Activated naive CD4-positive, alpha-beta T cell treated with anti-CD3 and anti-CD28 coated beads, Interleukin-2, amount 10 ng/mL, durations not matched to agents 5 hours and 36 hours (primary cell): ENCODE data around the gene KRTAP19-7. TPM values are rescaled to one million over a fixed set of nuclear protein-coding genes. Genes with fewer than 3 reads are reported as not detected.

Source experiments
- total RNA-seq, 2 experiments: library from RNA; stranded (reverse); gene quantifications; one replicate each; pipeline ENCODE4 v1.2.3, GENCODE V29; 2021

The KRTAP19-7 gene
- total RNA-seq: not detected

GRCh38 chr21:30561264-30561895 lies at the start of gene KRTAP19-7:
KRTAP19-7 (minus strand) TSS chr21:30561314; CDS start chr21:30561289, 25 bp downstream.

GRCh38 chr21:30600787-30601186 lies 39.7 kb upstream of the KRTAP19-7 start, which contains the start of gene KRTAP22-1:
KRTAP22-1 (plus strand) TSS chr21:30601087.

GRCh38 chr21:30598802-30599201 lies 37.7 kb upstream of the KRTAP19-7 start, which contains the start of gene KRTAP6-2:
KRTAP6-2 (minus strand) TSS chr21:30598902; CDS start chr21:30598874, 28 bp downstream.

GRCh38 chr21:30592140-30592539 lies 31.0 kb upstream of the KRTAP19-7 start, which contains the start of gene KRTAP6-3:
KRTAP6-3 (plus strand) TSS chr21:30592440; CDS start chr21:30592446, 6 bp downstream.

GRCh38 chr21:30590297-30590696 lies 29.2 kb upstream of the KRTAP19-7 start, which contains the start of gene KRTAP22-2:
KRTAP22-2 (minus strand) TSS chr21:30590397.

GRCh38 chr21:30541764-30542163 lies 19.4 kb downstream of the KRTAP19-7 start, which contains the start of gene KRTAP19-6:
KRTAP19-6 (minus strand) TSS chr21:30541864; CDS start chr21:30541833, 31 bp downstream.

Other genes starting within 250 kb of the KRTAP19-7 start
- gene KRTAP26-1, start 241.0 kb downstream of the KRTAP19-7 start, total RNA-seq: not detected
- not detected for gene KRTAP27-1, start 223.6 kb downstream of the KRTAP19-7 start, total RNA-seq
- not detected for gene KRTAP23-1, start 212.7 kb downstream of the KRTAP19-7 start, total RNA-seq
- not detected for gene KRTAP13-2, start 189.0 kb downstream of the KRTAP19-7 start, total RNA-seq
- not detected for gene KRTAP13-1, start 165.3 kb downstream of the KRTAP19-7 start, total RNA-seq
- gene KRTAP13-3, start 135.4 kb downstream of the KRTAP19-7 start, total RNA-seq: not detected
- not detected for gene KRTAP13-4, start 131.1 kb downstream of the KRTAP19-7 start, total RNA-seq
- gene KRTAP15-1, start 121.0 kb downstream of the KRTAP19-7 start, total RNA-seq: not detected
- not detected for gene KRTAP19-1, start 80.9 kb downstream of the KRTAP19-7 start, total RNA-seq
- not detected for gene KRTAP19-2, start 73.9 kb downstream of the KRTAP19-7 start, total RNA-seq
- gene KRTAP19-3, start 69.3 kb downstream of the KRTAP19-7 start, total RNA-seq: not detected
- gene KRTAP19-4, start 64.1 kb downstream of the KRTAP19-7 start, total RNA-seq: not detected
- not detected for gene KRTAP19-5, start 59.2 kb downstream of the KRTAP19-7 start, total RNA-seq
- not detected for gene KRTAP19-6, start 19.4 kb downstream of the KRTAP19-7 start, total RNA-seq
- not detected for gene KRTAP22-2, start 29.1 kb upstream of the KRTAP19-7 start, total RNA-seq
- gene KRTAP6-3, start 31.1 kb upstream of the KRTAP19-7 start, total RNA-seq: not detected
- not detected for gene KRTAP6-2, start 37.6 kb upstream of the KRTAP19-7 start, total RNA-seq
- gene KRTAP22-1, start 39.8 kb upstream of the KRTAP19-7 start, total RNA-seq: not detected
- gene KRTAP6-1, start 52.6 kb upstream of the KRTAP19-7 start, total RNA-seq: not detected
- gene KRTAP20-1, start 55.1 kb upstream of the KRTAP19-7 start, total RNA-seq: not detected
- not detected for gene KRTAP20-4, start 59.3 kb upstream of the KRTAP19-7 start, total RNA-seq
- not detected for gene KRTAP20-2, start 73.9 kb upstream of the KRTAP19-7 start, total RNA-seq
- gene KRTAP20-3, start 81.5 kb upstream of the KRTAP19-7 start, total RNA-seq: not detected
- not detected for gene KRTAP21-3, start 157.5 kb upstream of the KRTAP19-7 start, total RNA-seq
- not detected for gene KRTAP21-2, start 185.9 kb upstream of the KRTAP19-7 start, total RNA-seq
- gene KRTAP21-1, start 194.1 kb upstream of the KRTAP19-7 start, total RNA-seq: not detected